AG09319 (cell line): ENCODE results near the gene NOL8.
A peak's percentile ranks its signal among the peaks of the same experiment; 100 is the strongest.

Source experiments
- DNase-seq: peaks from one replicate; pipeline ENCODE4 v3.0.0-alpha.2; 2010; ENCODE audit warnings: low read depth; ENCODE audit errors: extremely low read depth
- CTCF ChIP-seq: IDR thresholded peaks from 2 replicates; pipeline ENCODE4 v1.5.1; 2011; ENCODE audit warnings: low read depth, mild to moderate bottlenecking, inconsistent platforms, low read length, moderate library complexity

NOL8 gene

GRCh38 chr9:92295240-92295790, 29.8 kb downstream of the NOL8 start:
- TF ChIP-seq CTCF = no peak
- DNase-seq = no peak

- DNase-seq = no peak
- no peak for TF ChIP-seq CTCF
Observed at GRCh38 chr9:92294297-92294676, 30.9 kb downstream of the NOL8 start.

- peak; percentile 49 for TF ChIP-seq CTCF
- peak; percentile 97 for DNase-seq
Observed at GRCh38 chr9:92293452-92294296, 31.5 kb downstream of the NOL8 start, which contains the start of gene IARS1. Gene IARS1 (minus strand): TSS chr9:92293697. CDS start chr9:92289419, 4,278 bp downstream.

GRCh38 chr9:92293075-92293354, 32.1 kb downstream of the NOL8 start:
- DNase-seq = no peak
- TF ChIP-seq CTCF = no peak

GRCh38 chr9:92292338-92293074, 32.6 kb downstream of the NOL8 start:
- no peak for TF ChIP-seq CTCF
- DNase-seq = no peak

- DNase-seq = no peak
- TF ChIP-seq CTCF = no peak
Observed at GRCh38 chr9:92291577-92291976, 33.6 kb downstream of the NOL8 start.
